Measurements from ENCODE around the gene PITPNM2. TPM values are rescaled to one million over a fixed set of nuclear protein-coding genes. Genes with fewer than 3 reads are reported as not detected.

PITPNM2 gene
- total RNA-seq, 1 donor from 2014 or later = 23.1 TPM

DNA sequence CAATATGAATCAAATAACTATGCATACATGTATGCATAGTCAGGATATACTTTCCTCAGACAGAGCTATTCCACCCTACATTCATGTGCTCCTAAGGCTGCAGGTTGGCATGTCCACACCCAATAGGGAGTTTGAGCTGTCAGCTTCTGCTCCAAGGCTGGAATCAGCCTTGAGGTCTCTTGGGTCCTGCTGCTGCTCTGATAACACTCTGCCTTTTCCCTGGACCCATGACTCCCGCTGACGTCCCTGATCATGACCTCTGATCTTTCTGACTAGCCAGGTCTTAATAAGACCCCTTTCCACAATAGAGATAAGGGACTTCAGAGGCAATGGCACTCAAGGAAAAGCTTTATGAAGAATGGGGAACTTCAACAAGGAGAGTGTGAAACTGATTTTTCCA lies 5.7 kb downstream of the PITPNM2 start:
- no peak for DNase-seq (ENCODE audit: low spot score)

DNA sequence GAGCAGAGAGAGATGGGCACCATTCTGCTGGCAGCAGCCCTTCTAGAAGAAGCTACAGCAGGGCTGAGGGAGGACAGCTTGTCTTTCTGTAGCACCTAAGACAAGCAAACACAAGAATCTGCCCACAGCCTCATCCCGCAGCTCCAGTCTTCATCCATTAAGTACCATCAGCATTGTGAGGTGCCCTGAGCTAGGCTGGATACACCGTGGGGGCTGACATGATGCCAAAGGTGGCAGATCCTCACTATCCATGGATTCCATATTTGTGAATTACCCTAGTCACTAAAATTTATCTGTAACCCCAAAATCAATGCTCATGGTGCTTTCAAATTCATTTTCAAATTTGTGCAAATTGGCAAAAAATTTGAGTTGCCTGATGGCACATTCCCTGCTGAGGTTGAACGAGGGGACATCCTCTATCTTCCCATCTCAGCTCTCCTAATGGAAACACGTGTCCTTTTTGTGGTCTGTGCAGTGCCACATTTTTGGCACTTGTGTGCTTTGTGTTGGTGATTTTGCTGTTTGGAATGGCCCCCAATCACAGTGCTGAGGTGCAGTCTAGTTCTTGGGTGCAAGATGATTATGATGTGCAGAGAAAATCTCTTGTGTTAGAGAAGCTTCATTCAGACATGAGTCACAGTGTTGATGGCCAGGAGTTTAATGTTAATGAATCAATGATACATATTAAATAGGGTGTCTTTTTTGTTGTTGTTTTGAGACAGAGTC lies 7.0 kb downstream of the PITPNM2 start:
- no peak for DNase-seq (ENCODE audit: low spot score)

DNA sequence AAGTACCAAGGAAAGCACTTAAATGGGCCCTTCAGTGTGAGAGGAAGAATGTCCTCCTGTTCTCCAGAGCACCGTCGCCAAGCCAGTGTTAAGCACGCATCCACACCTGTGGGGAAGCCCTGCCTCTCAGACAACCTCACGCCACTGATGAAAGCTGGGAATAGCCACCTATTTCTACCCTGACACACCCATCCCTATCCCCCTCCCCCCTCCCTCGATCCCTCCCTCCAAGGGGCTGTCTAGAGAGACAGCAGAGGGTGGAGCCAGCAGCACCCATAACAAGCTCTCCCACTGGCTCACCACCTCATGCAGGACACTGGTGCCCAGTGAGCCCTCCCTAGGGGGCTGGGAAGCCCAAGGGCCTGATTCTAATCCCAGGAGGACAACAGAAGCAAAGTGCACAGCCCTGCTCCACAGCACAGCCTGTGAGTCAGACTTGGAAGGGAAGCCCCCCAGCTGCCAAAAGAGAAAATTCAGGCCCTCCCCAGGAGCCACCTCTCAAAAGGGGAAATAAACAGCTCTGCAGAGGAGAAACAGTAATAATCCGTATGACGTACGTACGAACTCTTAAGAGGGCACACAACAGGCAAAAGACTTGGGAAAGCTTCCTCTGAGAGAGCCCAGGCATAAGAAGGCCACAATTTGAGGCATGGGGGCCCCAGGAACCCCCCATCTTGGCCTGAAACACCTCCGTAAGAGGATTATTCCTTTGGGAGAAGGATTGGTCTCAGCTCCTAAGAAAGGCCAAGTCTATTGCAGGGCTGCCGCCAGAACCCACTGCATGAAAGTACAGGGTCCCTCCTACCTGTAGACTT lies 7.8 kb downstream of the PITPNM2 start:
- DNase-seq (ENCODE audit: low spot score) = no peak

DNA sequence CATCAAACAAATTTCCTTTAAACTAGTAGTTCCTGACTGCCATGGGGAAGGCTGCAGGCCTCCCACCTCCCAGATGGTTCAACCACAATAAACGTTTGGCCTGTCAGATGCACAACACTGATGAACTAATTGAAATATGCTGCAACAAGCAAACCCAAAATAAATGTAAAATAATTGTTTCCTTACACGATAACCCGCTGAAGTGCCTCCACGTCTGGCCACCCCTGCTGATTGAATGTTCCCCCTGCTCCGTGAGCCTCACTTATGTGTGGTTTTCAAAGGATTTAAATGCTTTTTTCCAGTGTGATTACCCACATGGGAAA lies 8.4 kb downstream of the PITPNM2 start:
- no peak for DNase-seq (ENCODE audit: low spot score)

DNA sequence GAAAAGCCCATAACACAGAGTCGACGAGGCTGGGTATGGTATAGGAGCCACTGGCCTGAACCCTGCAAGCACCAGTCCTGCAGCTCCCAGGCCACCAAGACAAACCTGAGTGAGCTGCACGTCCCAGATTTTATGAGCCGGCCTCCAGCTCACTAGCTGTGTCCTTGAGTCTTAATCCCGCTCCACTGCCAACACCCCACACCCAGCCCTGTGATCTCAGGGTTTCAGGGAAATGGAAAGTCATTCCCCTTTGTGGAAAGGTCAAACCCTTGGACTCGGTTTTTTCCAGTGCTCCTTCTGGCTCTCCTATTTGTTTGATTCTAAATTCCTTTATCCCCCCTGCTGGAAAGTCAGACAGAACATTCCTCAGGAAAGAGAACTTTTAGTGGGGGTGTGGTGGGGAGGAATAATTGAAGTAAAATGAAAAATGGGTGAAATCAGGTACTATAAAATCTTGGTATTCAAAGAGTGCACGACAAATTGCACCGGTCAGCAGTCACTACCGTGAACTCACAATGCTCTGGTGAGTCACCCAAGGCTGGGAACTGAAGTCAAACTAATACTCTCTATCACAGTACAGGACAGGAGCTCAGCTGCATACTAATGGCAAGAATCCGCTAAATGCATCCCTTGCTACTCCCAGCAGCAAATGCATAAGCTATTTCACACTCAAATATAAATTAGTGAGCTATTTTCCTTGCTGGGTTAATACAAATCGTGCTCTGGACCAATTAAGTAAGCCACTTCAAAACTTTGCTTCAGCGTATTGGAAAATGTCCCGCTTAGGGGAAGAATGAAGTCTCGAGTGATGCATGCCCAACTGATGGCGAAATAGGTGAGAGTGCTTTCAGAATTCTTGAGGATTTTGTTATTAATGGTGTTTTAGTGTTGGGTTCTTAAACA lies 9.0 kb downstream of the PITPNM2 start:
- DNase-seq (ENCODE audit: low spot score) = peak; percentile 89

DNA sequence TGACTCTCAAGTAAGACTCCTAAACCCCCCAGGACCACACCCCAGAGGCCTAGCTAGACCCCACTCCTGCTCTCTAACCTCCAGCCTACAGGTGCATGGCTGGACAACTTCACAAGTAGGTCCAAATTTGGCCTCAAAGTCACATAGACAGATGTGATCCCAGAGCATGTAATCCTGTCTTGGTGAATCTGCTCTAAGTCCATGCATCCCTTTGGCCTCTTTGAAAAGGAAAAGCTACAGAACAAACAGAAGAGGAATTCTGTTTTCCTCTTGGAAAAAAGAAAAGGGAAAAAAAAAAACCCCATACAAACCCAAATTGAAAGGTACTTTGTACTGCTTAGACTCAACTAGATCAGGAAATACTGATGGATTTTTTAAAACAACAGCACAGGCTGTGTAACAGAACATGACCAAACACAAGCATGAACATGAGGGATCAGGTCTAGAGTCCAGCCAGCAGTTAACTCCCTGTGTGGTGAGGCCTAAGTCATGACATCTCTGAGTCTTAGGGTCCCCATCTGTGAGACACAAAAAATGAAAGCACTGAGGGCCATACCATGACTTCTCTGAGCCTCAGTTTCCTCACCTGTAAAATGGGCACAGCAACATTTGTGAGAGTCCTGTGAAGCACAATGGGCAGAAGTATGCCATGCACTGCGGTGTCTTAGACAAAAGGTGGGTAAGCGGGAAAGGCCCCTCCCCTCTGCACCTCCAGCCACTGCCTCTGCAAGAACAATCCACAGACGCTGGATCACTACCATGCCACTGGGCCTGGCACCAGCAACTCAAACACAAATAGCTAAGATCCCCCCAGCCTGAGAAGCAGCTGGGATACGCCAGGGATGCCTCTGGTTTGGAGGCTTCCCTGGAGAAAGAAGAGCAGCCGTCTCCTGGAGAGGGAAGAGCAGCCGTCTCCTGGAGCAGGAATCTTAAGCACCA lies 9.9 kb downstream of the PITPNM2 start:
- DNase-seq (ENCODE audit: low spot score) = peak; percentile 74

DNA sequence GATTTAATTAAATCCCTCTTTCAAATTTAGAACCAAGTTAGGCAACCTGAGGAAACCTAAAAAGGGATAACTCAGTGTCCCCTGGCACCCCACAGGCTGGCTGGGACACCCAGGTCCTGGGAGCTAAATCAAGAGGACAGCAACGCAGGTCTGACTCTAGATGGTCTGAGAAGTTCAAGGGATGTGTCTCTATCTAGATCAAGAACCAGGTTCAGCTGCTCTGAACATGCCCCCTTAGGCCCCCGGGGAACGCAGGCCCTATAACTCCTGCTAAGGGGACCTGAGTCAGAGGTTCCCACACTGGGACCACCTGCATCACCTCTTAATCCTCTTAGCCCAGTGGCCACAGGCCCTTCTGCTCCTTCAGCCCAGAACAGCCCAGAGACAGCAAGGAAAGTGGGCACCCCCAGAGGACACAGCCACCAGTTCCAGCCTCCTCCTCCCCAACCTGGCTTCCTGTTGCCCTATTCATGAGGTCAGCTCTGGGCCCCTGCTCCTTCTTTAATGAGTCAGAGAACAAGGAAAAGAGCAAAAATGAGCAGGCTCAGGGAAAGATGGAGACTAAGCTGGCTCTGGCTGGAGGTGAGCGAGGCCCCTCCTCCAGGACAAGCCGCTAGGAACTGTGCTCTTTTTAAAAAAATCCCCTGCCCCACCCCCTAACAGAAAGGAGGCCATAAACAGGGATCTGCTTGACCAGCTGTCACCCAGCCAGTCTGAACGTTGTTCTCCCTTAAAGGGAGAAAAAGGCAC lies 10.8 kb downstream of the PITPNM2 start:
- DNase-seq (ENCODE audit: low spot score) = peak; percentile 83

DNA sequence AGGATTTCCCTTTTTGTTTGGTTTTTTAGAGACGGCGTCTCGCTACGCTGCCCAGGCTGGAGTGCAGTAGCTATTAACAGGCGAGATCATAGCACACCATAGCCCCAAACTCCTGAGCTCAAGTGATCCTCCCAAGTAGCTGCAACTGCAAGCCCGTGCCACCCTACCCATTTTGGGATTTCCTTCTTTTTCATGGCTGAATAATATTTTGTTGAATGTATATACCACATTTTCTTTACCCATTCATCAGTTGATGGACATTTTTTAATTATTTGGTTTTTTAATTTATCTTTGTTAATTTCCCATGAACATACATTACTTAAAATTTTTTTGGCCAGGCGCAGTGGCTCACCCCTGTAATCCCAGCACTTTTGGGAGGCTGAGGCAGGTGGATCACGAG lies 15.2 kb downstream of the PITPNM2 start:
- DNase-seq (ENCODE audit: low spot score) = no peak

DNA sequence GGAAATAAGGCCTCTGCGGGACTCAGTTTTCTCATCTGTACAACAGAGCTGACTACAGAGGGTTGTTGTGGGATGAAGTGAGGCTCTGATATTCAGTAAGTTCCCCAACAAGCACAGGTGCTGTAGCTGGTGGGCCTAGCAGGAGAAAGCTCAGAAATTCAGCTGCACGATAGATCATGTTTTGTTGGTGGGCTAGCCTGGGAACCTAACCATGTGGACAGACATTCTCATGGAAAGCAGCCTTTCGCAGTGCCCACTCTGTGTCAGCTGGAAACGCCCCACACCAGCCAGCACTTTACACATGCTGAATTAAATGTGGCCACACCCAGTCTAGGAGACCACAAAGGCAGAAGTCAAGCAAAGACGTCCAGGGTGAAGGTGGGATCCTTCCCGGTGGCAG lies 16.1 kb downstream of the PITPNM2 start:
- no peak for DNase-seq (ENCODE audit: low spot score)

DNA sequence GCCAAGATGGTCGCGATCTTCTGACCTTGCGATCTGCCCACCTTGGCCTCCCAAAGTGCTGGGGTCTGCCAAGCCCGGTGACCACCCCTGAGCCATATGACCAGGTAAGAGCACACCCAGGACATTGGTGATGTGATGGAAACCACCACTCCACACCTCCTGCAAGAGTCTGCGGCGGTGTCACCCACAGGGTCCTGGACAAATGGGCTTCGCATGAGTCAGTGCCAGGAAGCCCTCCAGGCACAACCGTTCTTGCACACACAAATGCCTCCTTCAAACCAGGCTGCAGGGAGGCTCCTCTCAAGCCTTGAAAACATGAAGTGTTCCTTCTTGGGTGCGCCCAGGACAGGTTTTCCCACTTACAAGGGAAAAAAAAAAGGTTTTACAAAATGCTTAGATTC lies 16.6 kb downstream of the PITPNM2 start:
- no peak for DNase-seq (ENCODE audit: low spot score)

DNA sequence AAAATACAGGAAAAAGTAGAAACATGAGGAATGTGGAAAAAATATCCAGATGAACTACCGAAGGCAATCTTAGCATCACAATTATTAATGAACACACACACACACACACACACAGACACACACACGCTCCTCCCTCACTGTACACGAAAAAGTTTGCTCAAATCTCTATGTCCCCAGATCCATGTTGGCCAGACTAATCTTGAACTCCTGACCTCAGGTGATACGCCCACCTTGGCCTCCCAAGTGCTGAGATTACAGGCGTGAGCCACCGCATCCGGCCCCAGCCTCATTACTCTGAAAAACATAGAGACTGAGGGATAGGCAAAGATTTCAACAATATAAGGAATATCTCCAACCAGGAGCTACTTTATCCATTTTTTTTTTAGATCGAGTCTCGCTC lies 17.2 kb downstream of the PITPNM2 start:
- no peak for DNase-seq (ENCODE audit: low spot score)

DNA sequence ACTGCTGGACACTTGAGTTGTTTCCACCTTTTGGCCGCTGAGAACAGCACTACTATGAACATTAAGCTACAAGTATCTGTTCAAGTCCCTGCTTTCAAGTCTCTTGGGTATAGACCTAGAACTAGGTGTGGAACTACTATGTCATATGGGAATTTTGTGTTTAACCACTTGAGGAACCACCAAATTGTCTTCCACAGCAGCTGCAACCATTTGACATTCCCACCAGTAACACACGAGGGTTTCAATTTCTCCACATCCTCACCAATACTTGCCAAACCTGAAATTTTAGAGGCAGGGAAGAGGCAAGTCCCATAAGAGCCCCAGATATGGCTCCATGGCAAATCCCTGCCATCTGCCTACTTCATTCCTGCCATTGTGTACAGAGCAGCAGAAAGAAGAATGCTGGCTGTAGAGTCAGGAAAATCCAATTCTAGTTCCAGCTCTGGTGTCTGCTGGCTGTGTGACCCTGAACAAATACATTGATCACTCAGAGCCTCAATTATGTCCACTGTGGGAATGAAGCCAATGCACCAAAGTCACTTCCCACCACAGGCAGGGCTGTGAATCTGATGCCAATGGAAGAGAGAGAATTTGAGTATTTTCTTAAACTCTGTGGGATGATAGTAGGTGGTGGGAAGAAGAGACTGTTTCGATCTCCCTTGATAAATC lies 17.8 kb downstream of the PITPNM2 start:
- DNase-seq (ENCODE audit: low spot score) = no peak

DNA sequence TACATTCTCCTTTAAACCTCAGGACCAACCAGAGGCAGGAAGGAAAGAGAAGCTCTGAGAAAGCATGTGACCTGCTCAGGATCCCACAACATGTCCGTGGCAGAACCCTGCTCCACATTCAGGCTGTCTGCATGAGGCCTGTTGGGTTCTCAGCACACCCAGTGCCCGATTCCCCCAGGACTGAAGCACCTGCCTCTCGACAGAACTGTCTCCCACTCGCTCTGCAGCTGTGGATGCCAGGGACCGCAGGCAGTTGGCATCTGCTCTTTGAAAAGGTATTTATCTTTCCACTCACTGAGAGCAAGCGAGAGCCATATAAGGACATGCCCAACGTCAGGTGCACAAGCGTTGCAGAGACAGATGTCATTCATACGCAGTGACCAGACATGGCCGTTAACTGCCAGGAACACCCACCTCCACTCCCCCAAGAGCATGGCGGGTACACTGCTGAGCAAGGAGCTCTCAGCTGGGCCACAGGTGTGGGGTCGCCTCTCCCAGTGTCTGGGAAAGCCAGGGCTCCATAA lies 18.9 kb downstream of the PITPNM2 start:
- no peak for DNase-seq (ENCODE audit: low spot score)

DNA sequence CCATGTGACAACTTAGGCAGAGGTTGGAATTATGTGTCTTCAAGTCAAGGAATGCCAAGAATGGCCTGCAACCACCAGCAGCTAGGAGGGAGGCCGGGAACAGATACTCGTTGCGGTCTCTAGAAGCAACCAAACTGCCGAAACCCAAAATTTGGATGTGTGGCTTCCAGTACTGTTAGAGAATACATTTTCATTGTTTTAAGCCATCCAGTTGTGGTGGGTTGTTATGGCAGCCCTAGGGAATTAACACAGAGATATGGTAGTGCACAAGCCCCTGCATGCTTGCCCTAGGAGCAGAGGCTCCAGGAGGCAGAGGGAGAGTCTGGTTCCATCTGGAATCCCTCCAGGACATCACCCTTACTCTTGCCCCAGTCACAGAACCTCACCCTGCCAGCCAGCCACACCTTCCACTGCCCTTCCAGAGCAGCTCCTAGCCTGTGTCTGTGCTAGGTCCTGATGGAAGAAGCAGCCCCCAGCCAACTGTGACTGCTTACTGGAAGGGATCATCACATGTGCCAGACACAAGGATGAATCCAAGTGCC lies 19.5 kb downstream of the PITPNM2 start:
- DNase-seq (ENCODE audit: low spot score) = no peak

DNA sequence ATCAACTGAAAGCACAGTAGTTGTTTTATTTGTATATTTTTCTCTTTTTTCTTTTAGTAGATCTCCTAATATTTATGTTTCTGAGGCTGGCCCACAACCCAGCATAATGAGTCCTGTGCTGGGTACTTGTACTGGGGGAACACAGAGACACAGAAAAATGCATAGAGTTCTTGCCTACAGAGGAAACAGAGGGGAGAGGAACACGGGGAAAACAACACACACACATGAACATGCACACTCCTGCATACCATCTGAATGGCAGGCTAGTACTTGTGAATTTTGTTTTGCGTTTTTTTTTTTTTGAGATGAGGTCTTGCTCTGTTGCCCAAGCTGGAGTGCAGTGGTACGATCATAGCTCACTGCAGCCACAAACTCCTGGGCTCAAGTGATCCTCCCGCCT lies 21.3 kb downstream of the PITPNM2 start:
- no peak for DNase-seq (ENCODE audit: low spot score)

DNA sequence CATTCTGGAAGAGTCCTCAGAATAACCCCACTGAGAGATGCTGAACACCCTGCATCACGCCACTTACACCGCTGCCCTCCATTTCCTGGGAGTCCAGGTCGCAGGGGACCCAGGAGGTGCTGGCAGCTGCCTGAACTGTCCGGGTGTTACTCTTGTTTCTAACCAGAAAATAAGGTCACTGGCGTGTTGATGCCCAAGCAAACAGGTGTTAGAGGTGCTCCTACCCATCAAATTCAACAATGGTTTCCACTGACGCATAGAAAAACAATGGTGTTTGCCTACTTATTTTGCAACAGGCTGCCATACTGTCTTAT lies 23.8 kb downstream of the PITPNM2 start:
- no peak for DNase-seq (ENCODE audit: low spot score)

DNA sequence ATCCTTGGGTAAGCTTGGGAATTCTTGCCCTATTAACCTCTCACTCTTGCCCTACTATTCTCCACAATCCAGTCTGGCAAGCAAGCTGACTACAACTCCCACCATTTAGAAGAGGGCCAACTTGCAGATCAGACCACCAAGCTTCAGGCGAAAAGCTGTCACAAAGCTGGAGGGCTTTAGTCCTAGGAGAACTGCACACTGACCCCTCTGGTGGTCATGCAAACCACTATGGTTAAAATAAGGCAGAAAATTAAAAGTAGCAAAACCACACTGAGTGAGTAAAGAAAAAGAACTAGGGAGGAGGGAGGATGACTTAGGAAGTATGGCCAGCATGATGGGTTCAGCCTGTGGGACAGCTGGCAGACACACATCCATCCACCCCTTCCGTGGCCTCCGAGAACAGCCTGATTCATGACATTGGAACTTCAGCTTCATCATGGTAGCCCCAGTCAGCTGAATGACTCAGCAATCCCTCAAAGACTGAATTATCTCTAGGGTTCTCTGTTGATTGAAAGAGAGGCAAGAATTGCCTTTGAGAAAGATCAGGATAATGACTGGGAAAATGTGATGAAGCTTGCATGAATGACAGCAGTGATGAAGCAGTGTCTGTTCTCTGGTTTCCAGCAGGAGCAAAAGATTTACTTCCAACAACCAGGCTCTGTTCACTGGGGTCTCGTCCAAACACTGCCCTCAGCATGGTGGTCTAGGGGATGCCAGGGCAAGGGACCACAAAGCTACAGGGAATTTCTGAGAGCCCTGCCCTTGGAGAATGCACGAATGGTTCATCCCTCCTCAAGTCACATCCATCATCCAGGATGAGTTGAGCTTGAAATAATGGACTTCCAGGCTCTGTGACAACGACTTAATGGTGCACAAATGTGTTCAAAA lies 24.4 kb downstream of the PITPNM2 start:
- DNase-seq (ENCODE audit: low spot score) = no peak

DNA sequence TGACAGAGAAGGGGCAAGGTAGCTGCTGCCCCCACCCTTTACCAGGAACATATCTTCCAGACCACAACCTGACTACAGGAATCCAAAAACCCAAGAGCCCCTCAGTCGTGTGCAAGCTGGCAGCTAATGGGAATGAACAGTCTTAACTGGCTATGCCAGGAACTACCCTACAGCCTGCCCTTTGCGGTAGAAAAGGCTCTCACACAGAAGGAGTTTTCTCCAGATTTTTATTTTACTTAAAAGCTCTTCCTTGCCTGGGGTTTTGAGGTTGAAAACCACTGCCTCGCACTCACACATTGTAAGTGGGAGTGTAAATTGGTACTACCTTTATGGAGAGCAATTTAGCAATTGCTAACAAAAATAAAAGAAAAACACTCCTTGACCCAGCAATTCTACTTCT lies 28.3 kb downstream of the PITPNM2 start:
- DNase-seq (ENCODE audit: low spot score) = no peak
